Activated CD4-positive, alpha-beta T cell treated with anti-CD3 and anti-CD28 coated beads for 36 hours (primary cell): Measurements from ENCODE around the gene CDC42EP3. TPM values are rescaled to one million over a fixed set of nuclear protein-coding genes. Genes with fewer than 3 reads are reported as not detected.

Experiments used
- ATAC-seq: fragments of 200-7000 bp; cut with Tn5 transposase; one replicate; pipeline ENCODE4 v1.10.0; 2021; ENCODE audit warnings: mild to moderate bottlenecking, moderate library complexity
- CTCF ChIA-PET: fragments of 350-600 bp; sonication (Branson Sonifier 250); formaldehyde crosslinking; loops from one replicate; lab custom pipeline; 2021; ENCODE audit warnings: antibody characterized with exemption; lab: Charles Lee
- POLR2A ChIA-PET: fragments of 350-600 bp; sonication (Branson Sonifier 250); formaldehyde crosslinking; loops from one replicate; lab custom pipeline; 2021; ENCODE audit warnings: antibody characterized with exemption, inconsistent platforms; lab: Charles Lee
- DNase-seq: peaks from one replicate; pipeline ENCODE4 v3.0.0-alpha.2; 2020
- H3K27ac Mint-ChIP-seq: one replicate; pipeline ENCODE4 v1.8.0; 2021; ENCODE audit warnings: mixed read lengths
- H3K27me3 Mint-ChIP-seq: one replicate; pipeline ENCODE4 v1.8.0; 2021; ENCODE audit warnings: mixed read lengths
- H3K36me3 Mint-ChIP-seq: one replicate; pipeline ENCODE4 v1.8.0; 2021; ENCODE audit warnings: low read depth, mixed read lengths
- H3K4me1 Mint-ChIP-seq: one replicate; pipeline ENCODE4 v1.8.0; 2021; ENCODE audit warnings: mixed read lengths
- H3K4me3 Mint-ChIP-seq: one replicate; pipeline ENCODE4 v1.8.0; 2021; ENCODE audit warnings: mild to moderate bottlenecking, moderate library complexity, mixed read lengths
- H3K9me3 Mint-ChIP-seq: one replicate; pipeline ENCODE4 v1.8.0; 2021; ENCODE audit warnings: low read depth, mixed read lengths
- intact Hi-C, 2 experiments: fragments of 100-400 bp; cut with DNase I in 1 of 2; cut with micrococcal nuclease in 1 of 2; formaldehyde crosslinking; loops; one replicate each; pipeline versions ENCODE4 v1.14.2 to v1.15.1; 2022 to 2024; cut with DNase I, micrococcal nuclease
- total RNA-seq, 2 experiments: library from RNA; stranded (reverse); gene quantifications; one replicate each; pipeline ENCODE4 v1.2.3, GENCODE V29; 2021

CDC42EP3 gene
- total RNA-seq, 2 experiments from 2014 or later, result 16.4 to 25.2 TPM

DNA sequence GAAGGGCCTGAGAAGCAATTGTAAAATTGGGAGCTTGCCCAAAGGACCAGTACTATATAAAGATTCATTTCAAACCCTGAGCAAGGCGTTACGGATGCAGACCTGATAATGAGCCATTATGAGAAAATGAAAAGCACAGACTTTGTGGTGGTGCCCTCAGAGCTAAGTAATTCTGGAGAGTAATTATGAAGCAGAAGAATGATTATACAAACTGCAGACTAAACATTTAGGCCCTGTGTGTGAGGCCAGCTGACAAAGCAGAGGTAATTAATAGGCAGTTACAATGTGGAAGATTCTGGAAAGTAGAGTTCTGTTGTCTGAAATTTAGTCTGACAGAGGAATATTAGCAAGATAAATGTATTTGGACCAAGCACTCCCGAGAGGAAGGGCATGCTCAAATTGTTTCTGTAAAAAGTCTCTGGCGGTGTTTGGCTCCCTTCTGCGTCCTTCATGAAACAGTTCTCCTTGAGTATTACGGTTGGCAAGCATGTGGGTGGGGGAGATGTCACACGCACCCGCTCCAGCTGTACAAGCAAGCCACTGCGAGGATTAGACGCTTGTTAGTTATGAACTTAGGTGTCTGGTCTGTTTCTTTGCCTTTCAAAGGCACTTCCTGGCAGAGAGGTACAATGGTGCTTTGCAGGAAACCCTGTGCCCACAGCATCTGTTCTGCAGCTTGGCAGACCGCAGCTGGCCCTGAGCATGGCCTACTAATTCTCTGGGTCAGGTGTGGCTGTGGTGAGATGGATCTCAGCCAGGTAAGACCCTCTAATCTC, 45.5 kb downstream of the CDC42EP3 start:
- Mint-ChIP-seq H3K4me3 (peak overlapping the region; percentile 53), H3K27me3 (no peaks in the 10 kb centered on the region), H3K4me1 (peaks cover 80% of the 10 kb centered on the region), H3K9me3 (peaks cover 3% of the 10 kb centered on the region), H3K36me3 (peaks cover 3% of the 10 kb centered on the region), H3K27ac (peak overlapping the region; percentile 83)
- DNase-seq, result peak; percentile 77
- POLR2A ChIA-PET, result interaction anchor here (0.6 to 1.0 kb wide), 3 partner anchors 8 to 1028 kb away, joined by 3 to 4 read pairs (median 3); no protein-coding TSS in a partner anchor
- peak; percentile 63 for ATAC-seq
- CTCF ChIA-PET, result interaction anchor here (0.7 to 1.3 kb wide), 9 partner anchors 8 to 79 kb away, joined by 3 to 4 read pairs (median 4); no protein-coding TSS in a partner anchor
- intact Hi-C loops, result loop anchor here in 1 of 2 experiments (1.0 to 2.0 kb wide), 3 partner anchors 9 to 58 kb away; no protein-coding TSS in a partner anchor

DNA sequence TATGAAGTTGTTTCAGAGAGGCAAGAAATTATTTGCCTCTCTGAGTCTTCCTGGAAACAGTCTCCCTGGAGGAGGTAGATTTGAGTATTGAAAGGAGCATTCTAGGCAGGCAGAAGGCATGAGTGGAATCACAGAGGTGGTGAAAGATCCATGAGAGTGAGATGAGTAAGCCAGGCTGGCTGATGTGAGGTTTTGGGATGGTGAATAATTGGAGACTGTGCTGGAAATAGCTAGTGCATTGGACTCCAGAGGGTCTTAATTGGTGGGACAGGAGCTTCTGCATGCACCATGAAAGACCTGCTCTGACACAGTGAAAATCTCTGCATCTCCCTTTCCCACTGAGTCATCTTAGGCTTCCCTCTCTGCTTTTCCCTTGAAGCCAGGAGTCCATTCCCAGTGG, 46.3 kb downstream of the CDC42EP3 start:
- CTCF ChIA-PET, result interaction anchor here (0.7 to 1.3 kb wide), 8 partner anchors 9 to 79 kb away, joined by 3 to 4 read pairs (median 4); no protein-coding TSS in a partner anchor
- intact Hi-C loops, result loop anchor here in 1 of 2 experiments (2.0 kb wide), 1 partner anchor 54 kb away; no protein-coding TSS in a partner anchor

GRCh38 chr2:37623971-37624900, 47.2 kb downstream of the CDC42EP3 start:
- ChIA-PET CTCF (interaction anchor here (0.7 to 1.7 kb wide), 9 partner anchors 11 to 288 kb away, joined by 3 to 10 read pairs (median 3); no protein-coding TSS in a partner anchor), POLR2A (interaction anchor here (0.9 to 1.0 kb wide), 2 partner anchors 38 to 271 kb away, joined by 5 to 6 read pairs; no protein-coding TSS in a partner anchor)
- peaks cover 76% of the 10 kb centered on the region for H3K4me1 Mint-ChIP-seq
- ATAC-seq, result peak; percentile 78
- DNase-seq, result peak; percentile 45
- peaks cover 3% of the 10 kb centered on the region for H3K36me3 Mint-ChIP-seq
- H3K27ac Mint-ChIP-seq, result peak overlapping the region; percentile 85
- H3K9me3 Mint-ChIP-seq, result peaks cover 3% of the 10 kb centered on the region
- peak overlapping the region; percentile 48 for H3K4me3 Mint-ChIP-seq
- no peaks in the 10 kb centered on the region for H3K27me3 Mint-ChIP-seq
- intact Hi-C loops, result loop anchor here (1.0 to 5.0 kb wide), 7 partner anchors 11 to 248 kb away; partner anchors contain the start of gene CDC42EP3 (in 1 of the 2)

More for the DNA sequence above, 46.3 kb downstream of the CDC42EP3 start:
- Mint-ChIP-seq H3K4me1 (peaks cover 77% of the 10 kb centered on the region), H3K27me3 (no peaks in the 10 kb centered on the region), H3K4me3 (no peak overlapping the region), H3K27ac (peak overlapping the region; percentile 83), H3K36me3 (peaks cover 3% of the 10 kb centered on the region), H3K9me3 (peaks cover 3% of the 10 kb centered on the region)
- no peak for DNase-seq
- ATAC-seq, result no peak
- POLR2A ChIA-PET, result interaction anchor here (0.9 to 1.0 kb wide), 2 partner anchors 9 to 18 kb away, joined by 3 read pairs; no protein-coding TSS in a partner anchor

GRCh38 chr2:37623406-37623805, 48.0 kb downstream of the CDC42EP3 start:
- H3K27me3 Mint-ChIP-seq, result no peaks in the 10 kb centered on the region
- ATAC-seq (peak; percentile 4), DNase-seq (no peak)
- peaks cover 3% of the 10 kb centered on the region for H3K9me3 Mint-ChIP-seq
- CTCF ChIA-PET, result interaction anchor here (0.6 to 2.9 kb wide), 11 partner anchors 11 to 1381 kb away, joined by 3 to 10 read pairs (median 3); no protein-coding TSS in a partner anchor
- H3K4me1 Mint-ChIP-seq, result peaks cover 73% of the 10 kb centered on the region
- H3K36me3 Mint-ChIP-seq, result peaks cover 3% of the 10 kb centered on the region
- POLR2A ChIA-PET, result interaction anchor here (0.9 kb wide), 1 partner anchor 271 kb away, joined by 6 read pairs; no protein-coding TSS in a partner anchor
- peak overlapping the region; percentile 85 for H3K27ac Mint-ChIP-seq
- peak overlapping the region; percentile 48 for H3K4me3 Mint-ChIP-seq
- intact Hi-C loops, result loop anchor here in 1 of 2 experiments (5.0 kb wide), 1 partner anchor 249 kb away; no protein-coding TSS in a partner anchor

GRCh38 chr2:37622450-37623100, 48.9 kb downstream of the CDC42EP3 start:
- H3K9me3 Mint-ChIP-seq, result peaks cover 3% of the 10 kb centered on the region
- no peak for ATAC-seq
- H3K36me3 Mint-ChIP-seq, result peaks cover 3% of the 10 kb centered on the region
- intact Hi-C loops, result loop anchor here in 1 of 2 experiments (5.0 kb wide), 1 partner anchor 250 kb away; no protein-coding TSS in a partner anchor
- CTCF ChIA-PET, result interaction anchor here (0.7 to 2.9 kb wide), 7 partner anchors 10 to 287 kb away, joined by 3 to 9 read pairs (median 4); no protein-coding TSS in a partner anchor
- H3K27me3 Mint-ChIP-seq, result no peaks in the 10 kb centered on the region
- peaks cover 72% of the 10 kb centered on the region for H3K4me1 Mint-ChIP-seq
- POLR2A ChIA-PET, result no interaction called here
- H3K4me3 Mint-ChIP-seq, result no peak overlapping the region
- DNase-seq, result no peak
- peak overlapping the region; percentile 73 for H3K27ac Mint-ChIP-seq

DNA sequence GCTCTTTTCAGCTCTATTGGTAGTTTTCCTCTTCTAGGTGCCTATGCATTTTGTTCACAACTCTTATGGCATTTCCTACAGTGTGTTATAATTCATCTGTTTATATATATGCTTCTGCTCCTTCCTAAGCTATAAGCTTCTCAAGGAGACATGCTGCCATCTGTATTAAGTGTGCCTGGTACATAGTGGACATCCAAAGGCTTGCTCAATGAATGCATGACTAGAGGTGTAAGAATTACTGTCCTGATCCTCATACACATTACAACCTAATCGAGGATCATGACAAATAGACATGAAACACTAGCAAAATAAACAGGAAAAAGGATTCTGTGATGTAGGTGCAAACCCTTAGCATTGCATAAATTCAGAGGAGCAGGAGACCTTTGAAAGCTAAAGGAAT, 50.2 kb downstream of the CDC42EP3 start:
- Mint-ChIP-seq H3K9me3 (peaks cover 6% of the 10 kb centered on the region), H3K27me3 (no peaks in the 10 kb centered on the region), H3K36me3 (peaks cover 3% of the 10 kb centered on the region), H3K4me1 (peaks cover 73% of the 10 kb centered on the region), H3K4me3 (no peak overlapping the region), H3K27ac (no peak overlapping the region)
- POLR2A ChIA-PET, result no interaction called here
- ATAC-seq (no peak), DNase-seq (no peak)
- intact Hi-C loops, result loop anchor here in 1 of 2 experiments (5.0 kb wide), 1 partner anchor 251 kb away; no protein-coding TSS in a partner anchor
- CTCF ChIA-PET, result interaction anchor here (0.7 to 2.9 kb wide), 10 partner anchors 13 to 239 kb away, joined by 3 to 9 read pairs (median 4); no protein-coding TSS in a partner anchor

DNA sequence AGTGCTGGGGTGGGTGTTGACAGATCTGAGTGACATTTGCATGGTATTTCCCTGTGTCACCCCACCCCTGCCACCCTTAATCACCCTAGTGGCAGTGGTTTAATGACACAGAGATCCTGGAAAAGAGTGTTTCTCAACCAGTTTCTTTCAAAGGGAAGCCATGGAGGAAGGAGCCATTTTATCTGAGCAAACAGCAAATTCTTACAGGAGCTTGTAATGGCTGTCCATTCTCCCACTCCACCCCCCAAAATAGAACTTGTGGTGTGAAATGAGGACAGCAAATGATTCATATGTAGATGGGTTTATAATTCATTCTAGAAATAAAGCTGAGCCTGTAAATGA, 51.5 kb downstream of the CDC42EP3 start:
- no peak for ATAC-seq
- Mint-ChIP-seq H3K4me3 (no peak overlapping the region), H3K27ac (peak overlapping the region; percentile 4), H3K36me3 (peaks cover 3% of the 10 kb centered on the region), H3K9me3 (peaks cover 6% of the 10 kb centered on the region), H3K27me3 (no peaks in the 10 kb centered on the region), H3K4me1 (peaks cover 73% of the 10 kb centered on the region)
- POLR2A ChIA-PET, result no interaction called here
- intact Hi-C loops, result loop anchor here in 1 of 2 experiments (5.0 kb wide), 1 partner anchor 252 kb away; no protein-coding TSS in a partner anchor
- CTCF ChIA-PET, result interaction anchor here (0.9 to 2.4 kb wide), 7 partner anchors 14 to 408 kb away, joined by 3 to 9 read pairs (median 3); no protein-coding TSS in a partner anchor
- no peak for DNase-seq

GRCh38 chr2:37619230-37619958, 52.0 kb downstream of the CDC42EP3 start:
- POLR2A ChIA-PET, result interaction anchor here (0.6 kb wide), 1 partner anchor 29 kb away, joined by 4 read pairs; no protein-coding TSS in a partner anchor
- intact Hi-C loops, result no loop called here
- no peak overlapping the region for H3K4me3 Mint-ChIP-seq
- H3K9me3 Mint-ChIP-seq, result peaks cover 6% of the 10 kb centered on the region
- CTCF ChIA-PET, result interaction anchor here (0.6 to 1.8 kb wide), 8 partner anchors 9 to 408 kb away, joined by 3 to 8 read pairs (median 3); no protein-coding TSS in a partner anchor
- peaks cover 71% of the 10 kb centered on the region for H3K4me1 Mint-ChIP-seq
- DNase-seq (no peak), ATAC-seq (no peak)
- H3K36me3 Mint-ChIP-seq, result peaks cover 3% of the 10 kb centered on the region
- no peak overlapping the region for H3K27ac Mint-ChIP-seq
- H3K27me3 Mint-ChIP-seq, result no peaks in the 10 kb centered on the region

DNA sequence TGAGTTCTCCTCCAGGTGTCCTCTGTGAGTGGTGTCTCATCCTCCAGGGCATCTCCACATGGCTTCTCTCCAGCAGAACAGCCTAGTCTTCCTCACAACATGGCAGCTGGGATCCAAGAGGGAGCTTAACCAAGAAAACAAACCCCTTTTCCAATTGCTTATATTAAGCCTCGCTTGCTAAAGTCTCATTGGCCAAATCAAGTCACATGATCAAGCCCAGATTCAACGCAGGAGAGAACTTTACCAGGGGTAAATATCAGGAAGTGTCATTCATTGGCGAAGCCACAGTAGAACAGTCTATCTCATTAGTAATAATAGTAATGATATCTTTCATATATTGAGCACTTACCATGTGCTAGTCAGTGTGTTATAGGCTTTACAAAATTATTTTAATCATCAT, 53.1 kb downstream of the CDC42EP3 start:
- POLR2A ChIA-PET, result interaction anchor here (0.6 kb wide), 1 partner anchor 254 kb away, joined by 3 read pairs; no protein-coding TSS in a partner anchor
- no peaks in the 10 kb centered on the region for H3K27me3 Mint-ChIP-seq
- DNase-seq (no peak), ATAC-seq (no peak)
- CTCF ChIA-PET, result interaction anchor here (0.6 to 1.5 kb wide), 2 partner anchors 11 to 36 kb away, joined by 3 to 5 read pairs; no protein-coding TSS in a partner anchor
- H3K36me3 Mint-ChIP-seq, result no peaks in the 10 kb centered on the region
- H3K4me1 Mint-ChIP-seq, result peaks cover 67% of the 10 kb centered on the region
- intact Hi-C loops, result no loop called here
- no peak overlapping the region for H3K4me3 Mint-ChIP-seq
- H3K9me3 Mint-ChIP-seq, result peaks cover 3% of the 10 kb centered on the region
- peak overlapping the region; percentile 6 for H3K27ac Mint-ChIP-seq
